Stimulated activated CD8-positive, alpha-beta memory T cell treated with anti-CD3 and anti-CD28 coated beads, Interleukin-4, amount 100 ng/mL, for 48 hours (primary cell): Measurements from ENCODE around the gene SAMD7.
A peak's percentile ranks its signal among the peaks of the same experiment; 100 is the strongest.

Experiments used
- DNase-seq: peaks from one replicate; pipeline ENCODE4 v3.0.0-alpha.2; 2020

SAMD7 gene

GRCh38 chr3:169914321-169914720, 2.9 kb downstream of the SAMD7 start:
- no peak for DNase-seq

GRCh38 chr3:169923189-169923588, 11.8 kb downstream of the SAMD7 start:
- DNase-seq, result no peak

- DNase-seq, result no peak
Observed at GRCh38 chr3:169923831-169924230, 12.5 kb downstream of the SAMD7 start.

GRCh38 chr3:169929830-169930519, 18.6 kb downstream of the SAMD7 start:
- no peak for DNase-seq

GRCh38 chr3:169930843-169931242, 19.5 kb downstream of the SAMD7 start:
- DNase-seq, result no peak

GRCh38 chr3:169931747-169932520, 20.6 kb downstream of the SAMD7 start:
- DNase-seq, result no peak

- DNase-seq, result no peak
Observed at GRCh38 chr3:169939320-169939719, 27.9 kb downstream of the SAMD7 start.

- no peak for DNase-seq
Observed at GRCh38 chr3:169939751-169940150, 28.4 kb downstream of the SAMD7 start.

- DNase-seq, result no peak
Observed at GRCh38 chr3:169940470-169941181, 29.3 kb downstream of the SAMD7 start.

- DNase-seq, result peak; percentile 49
Observed at GRCh38 chr3:169945313-169945712, 33.9 kb downstream of the SAMD7 start.

GRCh38 chr3:169946336-169946735, 35.0 kb downstream of the SAMD7 start:
- no peak for DNase-seq

- DNase-seq, result no peak
Observed at GRCh38 chr3:169948559-169949448, 37.4 kb downstream of the SAMD7 start.

GRCh38 chr3:169952045-169952444, 40.7 kb downstream of the SAMD7 start:
- no peak for DNase-seq

- no peak for DNase-seq
Observed at GRCh38 chr3:169953462-169954141, 42.2 kb downstream of the SAMD7 start.

GRCh38 chr3:169954142-169954756, 42.9 kb downstream of the SAMD7 start:
- no peak for DNase-seq

GRCh38 chr3:169955406-169955805, 44.0 kb downstream of the SAMD7 start:
- no peak for DNase-seq

GRCh38 chr3:169964176-169964575, 52.8 kb downstream of the SAMD7 start:
- no peak for DNase-seq

- DNase-seq, result no peak
Observed at GRCh38 chr3:169965562-169966427, 54.4 kb downstream of the SAMD7 start.

GRCh38 chr3:169966428-169966950, 55.1 kb downstream of the SAMD7 start, which contains the start of gene SEC62:
TSS of gene SEC62 (plus strand) at chr3:169966807. CDS start at chr3:169966823, 16 bp downstream.
- DNase-seq, result peak; percentile 98
